Hepatocyte (in vitro differentiated cells): ENCODE results near the gene TMEM151A. TPM values are rescaled to one million over a fixed set of nuclear protein-coding genes. Genes with fewer than 3 reads are reported as not detected.
"Not testable (repeated sequence)": the region's sequence is repeated elsewhere in the genome, so short reads cannot be mapped to it uniquely, and the experiment has no call there.

ENCODE experiments used
- DNase-seq: peaks from one replicate; pipeline ENCODE4 v3.0.0-alpha.2; 2016; ENCODE audit warnings: low spot score
- H2AFZ ChIP-seq: fragments of 200-600 bp; sonication (generic); 2 replicates; pipeline ENCODE4 v1.6.0; 2016; ENCODE audit warnings: antibody characterized with exemption, mild to moderate bottlenecking
- H3K27ac ChIP-seq: fragments of 200-600 bp; sonication (generic); 2 replicates; pipeline ENCODE4 v1.5.1; 2016; ENCODE audit warnings: mild to moderate bottlenecking
- H3K27me3 ChIP-seq: fragments of 200-600 bp; sonication (generic); 2 replicates; pipeline ENCODE4 v1.6.1; 2016
- H3K36me3 ChIP-seq: fragments of 200-600 bp; sonication (generic); replicated peaks from 2 replicates; pipeline ENCODE4 v1.5.1; 2016; ENCODE audit warnings: low read depth; ENCODE audit not compliant: insufficient read depth
- H3K4me1 ChIP-seq: fragments of 200-600 bp; sonication (generic); 2 replicates; pipeline ENCODE4 v1.5.1; 2016; ENCODE audit warnings: mild to moderate bottlenecking, moderate library complexity; ENCODE audit not compliant: insufficient read depth
- H3K4me2 ChIP-seq: fragments of 200-600 bp; sonication (generic); 2 replicates; pipeline ENCODE4 v1.6.0; 2016
- H3K4me3 ChIP-seq: fragments of 200-600 bp; sonication (generic); 2 replicates; pipeline ENCODE4 v1.5.1; 2016; ENCODE audit warnings: mild to moderate bottlenecking
- H3K79me2 ChIP-seq: fragments of 200-600 bp; sonication (generic); 2 replicates; pipeline ENCODE4 v1.6.0; 2017; ENCODE audit warnings: mild to moderate bottlenecking
- H3K9me2 ChIP-seq: fragments of 200-600 bp; sonication (generic); replicated peaks from 2 replicates; pipeline ENCODE4 v1.6.0; 2017; ENCODE audit warnings: mild to moderate bottlenecking; ENCODE audit not compliant: insufficient read depth
- H3K9me3 ChIP-seq: fragments of 200-600 bp; sonication (generic); 2 replicates; pipeline ENCODE4 v1.5.1; 2016; ENCODE audit warnings: low read depth, mild to moderate bottlenecking
- H4K20me1 ChIP-seq: fragments of 200-600 bp; sonication (generic); 2 replicates; pipeline ENCODE4 v1.6.0; 2016; ENCODE audit warnings: mild to moderate bottlenecking; ENCODE audit not compliant: insufficient read depth, poor library complexity, severe bottlenecking
- CTCF ChIP-seq: fragments of 200-600 bp; sonication (generic); IDR thresholded peaks from 2 replicates; pipeline ENCODE4 v1.5.1; 2016; ENCODE audit warnings: antibody characterized with exemption, mild to moderate bottlenecking; ENCODE audit not compliant: poor library complexity
- EZH2 ChIP-seq: fragments of 200-600 bp; sonication (generic); IDR thresholded peaks from 2 replicates; pipeline ENCODE4 v1.6.1; 2016; ENCODE audit warnings: antibody characterized with exemption, mild to moderate bottlenecking, borderline replicate concordance
- EZH2phosphoT487 ChIP-seq: fragments of 200-600 bp; sonication (generic); IDR thresholded peaks from one replicate; pipeline ENCODE4 v1.6.1; 2018; ENCODE audit warnings: antibody characterized with exemption, mild to moderate bottlenecking, low read depth, moderate library complexity; ENCODE audit not compliant: unreplicated experiment, severe bottlenecking
- WGBS: methylation state at CpG from one replicate; pipeline ENCODE4 v1.1.6; 2016; ENCODE audit warnings: low lambda C conversion rate; ENCODE audit errors: missing lambda C conversion rate; 5-methylcytosine and 5-hydroxymethylcytosine counted together
- polyA plus RNA-seq: library from polyadenylated mRNA; unstranded; fragments of >200 nt; fragmentation: Nextera tagmentation; extraction: Ambion mirVana; gene quantifications from 2 replicates; pipeline ENCODE4 v1.2.1, GENCODE V29; 2016
- total RNA-seq: library from RNA; depleted of rRNA; stranded (reverse); fragments of >200 nt; gene quantifications from 2 replicates; pipeline ENCODE4 v1.2.3, GENCODE V29; 2014

TMEM151A gene
- total and polyA plus RNA-seq, 2 experiments from 2014 or later = 21.4 to 36.4 TPM

GRCh38 chr11:66299186-66299585 is 7.5 kb downstream of the TMEM151A start:
- H3K4me2 ChIP-seq = no peak overlapping the region
- no peaks in the 10 kb centered on the region for H3K9me2 ChIP-seq
- H3K27me3 ChIP-seq = no peaks in the 10 kb centered on the region
- no peak overlapping the region for H3K27ac ChIP-seq
- no peak overlapping the region for H2AFZ ChIP-seq
- H4K20me1 ChIP-seq = no peaks in the 10 kb centered on the region
- H3K4me3 ChIP-seq = no peak overlapping the region
- no peak for TF ChIP-seq EZH2phosphoT487
- TF ChIP-seq CTCF = no peak
- no peak for TF ChIP-seq EZH2
- no peaks in the 10 kb centered on the region for H3K9me3 ChIP-seq
- H3K4me1 ChIP-seq = no peaks in the 10 kb centered on the region
- no peak for DNase-seq
- H3K79me2 ChIP-seq = no peaks in the 10 kb centered on the region
- 91% methylated on average over 3 of the region's 3 CpGs for WGBS
- H3K36me3 ChIP-seq = no peaks in the 10 kb centered on the region

GRCh38 chr11:66302656-66303055 is 11.0 kb downstream of the TMEM151A start:
- H2AFZ ChIP-seq = no peak overlapping the region
- no peak for DNase-seq
- WGBS = 91% methylated on average over 12 of the region's 12 CpGs

GRCh38 chr11:66309475-66309874 is 17.8 kb downstream of the TMEM151A start:
- H3K4me1 ChIP-seq = no peaks in the 10 kb centered on the region
- no peak for DNase-seq
- TF ChIP-seq CTCF = no peak
- no peak for TF ChIP-seq EZH2
- no peak for TF ChIP-seq EZH2phosphoT487
- no peaks in the 10 kb centered on the region for H4K20me1 ChIP-seq
- no peaks in the 10 kb centered on the region for H3K9me3 ChIP-seq
- H3K27me3 ChIP-seq = no peaks in the 10 kb centered on the region
- H2AFZ ChIP-seq = no peak overlapping the region
- H3K79me2 ChIP-seq = peaks cover 6% of the 10 kb centered on the region
- no peak overlapping the region for H3K4me2 ChIP-seq
- H3K27ac ChIP-seq = no peak overlapping the region
- H3K4me3 ChIP-seq = no peak overlapping the region
- no peaks in the 10 kb centered on the region for H3K9me2 ChIP-seq
- WGBS = 57% methylated on average over 3 of the region's 3 CpGs
- no peaks in the 10 kb centered on the region for H3K36me3 ChIP-seq

More at GRCh38 chr11:66302656-66303055, 11.0 kb downstream of the TMEM151A start:
- no peaks in the 10 kb centered on the region for H3K27me3 ChIP-seq
- no peak overlapping the region for H3K27ac ChIP-seq
- H3K9me3 ChIP-seq = no peaks in the 10 kb centered on the region
- no peaks in the 10 kb centered on the region for H3K4me1 ChIP-seq
- no peaks in the 10 kb centered on the region for H4K20me1 ChIP-seq
- no peak overlapping the region for H3K4me3 ChIP-seq
- H3K9me2 ChIP-seq = no peaks in the 10 kb centered on the region
- no peaks in the 10 kb centered on the region for H3K79me2 ChIP-seq
- no peak overlapping the region for H3K4me2 ChIP-seq
- no peak for TF ChIP-seq EZH2
- TF ChIP-seq CTCF = no peak
- no peak for TF ChIP-seq EZH2phosphoT487
- no peaks in the 10 kb centered on the region for H3K36me3 ChIP-seq

- Histone ChIP-seq H2AFZ (no peak overlapping the region), H3K9me3 (no peaks in the 10 kb centered on the region), H3K4me1 (no peaks in the 10 kb centered on the region), H3K27me3 (no peaks in the 10 kb centered on the region), H3K4me2 (no peak overlapping the region), H4K20me1 (no peaks in the 10 kb centered on the region), H3K4me3 (no peak overlapping the region), H3K79me2 (peaks cover 14% of the 10 kb centered on the region), H3K27ac (no peak overlapping the region), H3K9me2 (no peaks in the 10 kb centered on the region), H3K36me3 (no peaks in the 10 kb centered on the region)
- WGBS = 86% methylated on average over 8 of the region's 8 CpGs
- no peak for DNase-seq
- TF ChIP-seq EZH2 (no peak), CTCF (no peak), EZH2phosphoT487 (no peak)
These were observed 18.6 kb downstream of the TMEM151A start for GRCh38 chr11:66310324-66310723.

GRCh38 chr11:66310803-66311440 is 19.2 kb downstream of the TMEM151A start:
- H3K36me3 ChIP-seq, H4K20me1 ChIP-seq, H3K4me3 ChIP-seq, H3K27me3 ChIP-seq, H3K9me2 ChIP-seq, H3K4me1 ChIP-seq, H3K9me3 ChIP-seq, H2AFZ ChIP-seq, DNase-seq: not testable (repeated sequence)
- Histone ChIP-seq H3K79me2 (peaks cover 20% of the 10 kb centered on the region), H3K27ac (peak overlapping the region; percentile 89), H3K4me2 (peak overlapping the region; percentile 86)
- WGBS = 86% methylated on average over 18 of the region's 18 CpGs
